Measurements from ENCODE around the gene CHAF1A.

- TF ChIP-seq EZH2 (IDR thresholded peaks at IDR 0.05; ENCODE audit: borderline replicate concordance, low read depth, low read length, severe bottlenecking) (no peak), CTCF (IDR thresholded peaks at IDR 0.05; ENCODE audit: borderline replicate concordance, extremely low read depth, low read length, poor library complexity, severe bottlenecking) (no peak)
Observed at GRCh38 chr19:4457654-4458395, 55.4 kb downstream of the CHAF1A start, which contains the start of gene UBXN6.
